ENCODE measurements around the gene CPSF3. TPM values are rescaled to one million over a fixed set of nuclear protein-coding genes. Genes with fewer than 3 reads are reported as not detected.

The CPSF3 gene
- total and polyA plus RNA-seq, 9 of the 15 experiments (the other 6 are each of a cell fraction or from before 2014, with no cell fraction given): 54.2 to 151 (median 94.5) TPM

DNA sequence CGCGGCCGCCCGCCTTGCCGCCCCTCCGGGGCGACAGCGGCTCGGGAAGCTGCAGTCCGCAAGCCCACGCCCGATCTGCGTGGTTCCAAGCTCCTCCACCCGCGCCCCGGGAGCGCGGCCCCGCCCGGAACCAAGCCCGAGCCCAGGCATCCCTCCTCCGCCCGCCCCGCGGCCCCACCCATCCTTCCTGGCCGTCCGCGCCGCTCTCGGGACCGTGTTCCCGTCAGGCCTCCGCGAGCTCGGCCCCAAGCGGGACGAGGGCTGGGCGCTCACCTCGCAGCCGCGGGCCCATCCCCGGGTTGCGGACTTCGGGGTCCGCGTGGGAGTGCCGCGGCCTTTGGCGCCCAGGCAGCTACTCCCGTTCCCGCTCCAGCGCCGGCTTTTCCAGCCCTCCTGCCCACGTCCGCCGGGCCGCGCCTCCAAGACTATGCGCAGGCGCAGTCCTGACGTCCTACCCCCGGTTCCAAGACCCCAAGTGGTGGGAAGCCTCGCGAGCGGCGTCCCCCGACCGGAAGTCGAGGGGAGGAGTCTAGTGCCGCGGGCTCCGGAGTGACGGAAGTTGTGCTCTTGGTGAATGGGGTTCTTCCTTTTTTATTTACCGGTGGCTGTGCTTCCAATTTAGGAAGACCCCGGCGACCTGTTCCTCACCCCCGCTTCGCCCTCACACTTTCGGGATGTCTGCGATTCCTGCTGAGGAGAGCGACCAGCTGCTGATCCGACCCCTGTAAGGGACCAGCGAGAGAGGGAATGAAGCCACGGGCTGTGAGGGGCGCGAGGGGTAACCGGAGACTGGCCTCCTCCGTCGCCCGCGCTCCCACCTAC is at the start of gene CPSF3, which contains the start of gene ITGB1BP1 (continued):
- TF ChIP-seq XRCC5 (IDR thresholded peaks at IDR 0.05; ENCODE audit: low read depth, low read length) (peak; percentile 94), DPF2 (IDR thresholded peaks at IDR 0.05) (peak; percentile 59; the same call in 1 of the 2 replicates), ELF2 (CRISPR knock-in tag; IDR thresholded peaks at IDR 0.05) (peak; percentile 71), U2AF1 (optimal IDR thresholded peaks at IDR 0.05; ENCODE audit: low read depth, low read length) (peak; percentile 94), SREBF1 (IDR thresholded peaks at IDR 0.05; ENCODE audit: borderline replicate concordance, low read depth, low read length) (no peak), CREM (IDR thresholded peaks at IDR 0.05; ENCODE audit: low read depth) (peak; percentile 77), HSF4 (CRISPR knock-in tag; IDR thresholded peaks at IDR 0.05; ENCODE audit: borderline replicate concordance) (no peak), NR3C1 (CRISPR knock-in tag; IDR thresholded peaks at IDR 0.05) (no peak), HCFC1 (IDR thresholded peaks at IDR 0.05; ENCODE audit: low read depth, low read length) (peak; percentile 47), BHLHE40 (IDR thresholded peaks at IDR 0.05; ENCODE audit: low read length) (no peak), SRSF7 (optimal IDR thresholded peaks at IDR 0.05; ENCODE audit: low read depth, low read length) (no peak), TRIM28 (IDR thresholded peaks at IDR 0.05) (no peak; the same call in 1 of the 2 replicates), TBL1XR1 (IDR thresholded peaks at IDR 0.05; ENCODE audit: low read length in 2 of 2) (no peak), ZBTB26 (CRISPR knock-in tag; IDR thresholded peaks at IDR 0.05) (no peak), RBM34 (IDR thresholded peaks at IDR 0.05; ENCODE audit: borderline replicate concordance, insufficient read depth, low read length) (no peak)
- TF ChIP-seq, protein P1, sequence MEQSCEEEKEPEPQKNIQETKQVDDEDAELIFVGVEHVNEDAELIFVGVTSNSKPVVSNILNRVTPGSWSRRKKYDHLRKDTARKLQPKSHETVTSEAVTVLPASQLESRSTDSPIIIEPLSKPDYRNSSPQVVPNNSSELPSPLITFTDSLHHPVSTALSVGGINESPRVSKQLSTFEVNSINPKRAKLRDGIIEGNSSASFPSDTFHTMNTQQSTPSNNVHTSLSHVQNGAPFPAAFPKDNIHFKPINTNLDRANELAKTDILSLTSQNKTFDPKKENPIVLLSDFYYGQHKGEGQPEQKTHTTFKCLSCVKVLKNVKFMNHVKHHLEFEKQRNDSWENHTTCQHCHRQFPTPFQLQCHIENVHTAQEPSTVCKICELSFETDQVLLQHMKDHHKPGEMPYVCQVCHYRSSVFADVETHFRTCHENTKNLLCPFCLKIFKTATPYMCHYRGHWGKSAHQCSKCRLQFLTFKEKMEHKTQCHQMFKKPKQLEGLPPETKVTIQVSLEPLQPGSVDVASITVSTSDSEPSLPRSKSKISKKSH (CRISPR knock-in tag; IDR thresholded peaks at IDR 0.05): no peak
- TF ChIP-seq, protein P2, sequence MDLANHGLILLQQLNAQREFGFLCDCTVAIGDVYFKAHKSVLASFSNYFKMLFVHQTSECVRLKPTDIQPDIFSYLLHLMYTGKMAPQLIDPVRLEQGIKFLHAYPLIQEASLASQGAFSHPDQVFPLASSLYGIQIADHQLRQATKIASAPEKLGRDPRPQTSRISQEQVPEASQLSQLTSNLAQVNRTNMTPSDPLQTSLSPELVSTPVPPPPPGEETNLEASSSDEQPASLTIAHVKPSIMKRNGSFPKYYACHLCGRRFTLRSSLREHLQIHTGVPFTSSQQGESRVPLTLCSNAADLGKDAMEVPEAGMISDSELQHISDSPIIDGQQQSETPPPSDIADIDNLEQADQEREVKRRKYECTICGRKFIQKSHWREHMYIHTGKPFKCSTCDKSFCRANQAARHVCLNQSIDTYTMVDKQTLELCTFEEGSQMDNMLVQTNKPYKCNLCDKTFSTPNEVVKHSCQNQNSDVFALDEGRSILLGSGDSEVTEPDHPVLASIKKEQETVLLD (IDR thresholded peaks at IDR 0.05): peak; percentile 90
- TF ChIP-seq, protein P3, sequence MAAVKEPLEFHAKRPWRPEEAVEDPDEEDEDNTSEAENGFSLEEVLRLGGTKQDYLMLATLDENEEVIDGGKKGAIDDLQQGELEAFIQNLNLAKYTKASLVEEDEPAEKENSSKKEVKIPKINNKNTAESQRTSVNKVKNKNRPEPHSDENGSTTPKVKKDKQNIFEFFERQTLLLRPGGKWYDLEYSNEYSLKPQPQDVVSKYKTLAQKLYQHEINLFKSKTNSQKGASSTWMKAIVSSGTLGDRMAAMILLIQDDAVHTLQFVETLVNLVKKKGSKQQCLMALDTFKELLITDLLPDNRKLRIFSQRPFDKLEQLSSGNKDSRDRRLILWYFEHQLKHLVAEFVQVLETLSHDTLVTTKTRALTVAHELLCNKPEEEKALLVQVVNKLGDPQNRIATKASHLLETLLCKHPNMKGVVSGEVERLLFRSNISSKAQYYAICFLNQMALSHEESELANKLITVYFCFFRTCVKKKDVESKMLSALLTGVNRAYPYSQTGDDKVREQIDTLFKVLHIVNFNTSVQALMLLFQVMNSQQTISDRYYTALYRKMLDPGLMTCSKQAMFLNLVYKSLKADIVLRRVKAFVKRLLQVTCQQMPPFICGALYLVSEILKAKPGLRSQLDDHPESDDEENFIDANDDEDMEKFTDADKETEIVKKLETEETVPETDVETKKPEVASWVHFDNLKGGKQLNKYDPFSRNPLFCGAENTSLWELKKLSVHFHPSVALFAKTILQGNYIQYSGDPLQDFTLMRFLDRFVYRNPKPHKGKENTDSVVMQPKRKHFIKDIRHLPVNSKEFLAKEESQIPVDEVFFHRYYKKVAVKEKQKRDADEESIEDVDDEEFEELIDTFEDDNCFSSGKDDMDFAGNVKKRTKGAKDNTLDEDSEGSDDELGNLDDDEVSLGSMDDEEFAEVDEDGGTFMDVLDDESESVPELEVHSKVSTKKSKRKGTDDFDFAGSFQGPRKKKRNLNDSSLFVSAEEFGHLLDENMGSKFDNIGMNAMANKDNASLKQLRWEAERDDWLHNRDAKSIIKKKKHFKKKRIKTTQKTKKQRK (IDR thresholded peaks at IDR 0.05; ENCODE audit: borderline replicate concordance, low read depth, low read length): no peak
- TF ChIP-seq, protein P4, sequence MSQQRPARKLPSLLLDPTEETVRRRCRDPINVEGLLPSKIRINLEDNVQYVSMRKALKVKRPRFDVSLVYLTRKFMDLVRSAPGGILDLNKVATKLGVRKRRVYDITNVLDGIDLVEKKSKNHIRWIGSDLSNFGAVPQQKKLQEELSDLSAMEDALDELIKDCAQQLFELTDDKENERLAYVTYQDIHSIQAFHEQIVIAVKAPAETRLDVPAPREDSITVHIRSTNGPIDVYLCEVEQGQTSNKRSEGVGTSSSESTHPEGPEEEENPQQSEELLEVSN (IDR thresholded peaks at IDR 0.05; ENCODE audit: borderline replicate concordance in 1 of 2, extremely low read depth in 1 of 2, insufficient read depth in 1 of 2, insufficient read length in 1 of 2, low read depth in 1 of 2, low read length in 1 of 2, poor library complexity in 1 of 2, severe bottlenecking in 1 of 2): peak; percentile 51 to 69
